ENCODE measurements around the gene ITGA11. TPM values are rescaled to one million over a fixed set of nuclear protein-coding genes. Genes with fewer than 3 reads are reported as not detected.
A peak's percentile ranks its signal among the peaks of the same experiment; 100 is the strongest.

ITGA11 gene
- total and polyA plus RNA-seq, 2 of the 13 experiments (the other 11 are each of a cell fraction or from before 2014, with no cell fraction given), result not detected

DNA sequence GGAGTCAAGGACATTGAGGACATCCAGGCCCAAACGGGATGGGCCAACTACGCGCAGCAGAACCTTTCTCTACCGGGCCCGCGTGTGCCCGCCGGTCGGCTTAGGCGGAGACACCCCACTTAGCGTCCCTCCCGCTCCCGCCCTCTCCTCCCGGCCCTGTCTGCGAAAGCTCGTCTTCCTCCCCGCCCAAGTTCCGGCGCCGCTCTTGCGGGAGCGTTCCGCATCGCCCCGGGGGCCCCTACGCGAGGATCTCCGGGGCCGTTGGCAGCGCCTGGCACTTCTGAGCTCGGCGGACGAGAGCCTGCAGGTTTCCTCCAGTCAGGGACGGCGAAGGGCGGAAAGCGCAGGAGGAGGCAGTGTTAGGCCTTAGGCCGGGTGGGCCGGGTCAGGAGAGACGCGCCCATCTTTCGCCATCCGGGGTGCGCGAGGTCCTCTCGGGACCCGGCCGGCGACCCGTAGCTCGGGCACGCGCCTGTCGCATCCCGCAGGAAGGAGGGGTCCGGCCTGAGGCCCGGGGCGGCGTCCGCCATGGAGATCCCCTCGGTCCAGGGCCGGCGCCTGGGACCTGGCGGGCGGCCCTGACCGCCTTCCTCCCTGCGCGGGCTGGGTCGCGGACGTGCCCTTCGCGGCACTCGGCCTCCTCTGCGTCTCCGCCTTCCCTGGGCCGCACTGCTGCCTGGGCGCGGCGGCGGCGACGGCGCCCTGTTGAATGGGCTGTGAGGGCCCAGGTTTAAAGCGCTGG is 154.2 kb downstream of the ITGA11 start, which contains the start of gene FEM1B (continued):
- peak; percentile 73; the same call in 1 of the 2 replicates for TF ChIP-seq ZNF124 (CRISPR knock-in tag; IDR thresholded peaks at IDR 0.05)
- peak; percentile 45 for TF ChIP-seq ETV6 (CRISPR knock-in tag; conservative IDR thresholded peaks at IDR 0.05)
- no peak for TF ChIP-seq ZNF850 (CRISPR knock-in tag; conservative IDR thresholded peaks at IDR 0.05)
- peak; percentile 92 for TF ChIP-seq GATAD1 (CRISPR knock-in tag; IDR thresholded peaks at IDR 0.05)
- TF ChIP-seq ZNF432 (CRISPR knock-in tag; IDR thresholded peaks at IDR 0.05; ENCODE audit: borderline replicate concordance), result no peak
- 0 out of 2 replicates have a peak, but pooled peaks have one; percentile 50 for TF ChIP-seq ZNF296 (CRISPR knock-in tag; conservative IDR thresholded peaks at IDR 0.05)
- TF ChIP-seq ELF3 (CRISPR knock-in tag; IDR thresholded peaks at IDR 0.05), result peak; percentile 20; the same call in 1 of the 2 replicates
- peak; percentile 60; the same call in 1 of the 2 replicates for TF ChIP-seq ZNF607 (CRISPR knock-in tag; IDR thresholded peaks at IDR 0.05; ENCODE audit: borderline replicate concordance)
- peak; percentile 87 for TF ChIP-seq ZFP37 (CRISPR knock-in tag; IDR thresholded peaks at IDR 0.05; ENCODE audit: borderline replicate concordance)
- no peak for TF ChIP-seq SIX1 (CRISPR knock-in tag; IDR thresholded peaks at IDR 0.05; ENCODE audit: borderline replicate concordance)
- TF ChIP-seq HHEX (CRISPR knock-in tag; IDR thresholded peaks at IDR 0.05), result no peak
- TF ChIP-seq, protein P1, sequence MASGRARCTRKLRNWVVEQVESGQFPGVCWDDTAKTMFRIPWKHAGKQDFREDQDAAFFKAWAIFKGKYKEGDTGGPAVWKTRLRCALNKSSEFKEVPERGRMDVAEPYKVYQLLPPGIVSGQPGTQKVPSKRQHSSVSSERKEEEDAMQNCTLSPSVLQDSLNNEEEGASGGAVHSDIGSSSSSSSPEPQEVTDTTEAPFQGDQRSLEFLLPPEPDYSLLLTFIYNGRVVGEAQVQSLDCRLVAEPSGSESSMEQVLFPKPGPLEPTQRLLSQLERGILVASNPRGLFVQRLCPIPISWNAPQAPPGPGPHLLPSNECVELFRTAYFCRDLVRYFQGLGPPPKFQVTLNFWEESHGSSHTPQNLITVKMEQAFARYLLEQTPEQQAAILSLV (CRISPR knock-in tag; IDR thresholded peaks at IDR 0.05; ENCODE audit: borderline replicate concordance), result peak; percentile 81; the same call in 1 of the 2 replicates
- TF ChIP-seq ZNF678 (CRISPR knock-in tag; IDR thresholded peaks at IDR 0.05), result no peak
- TF ChIP-seq, protein P2, sequence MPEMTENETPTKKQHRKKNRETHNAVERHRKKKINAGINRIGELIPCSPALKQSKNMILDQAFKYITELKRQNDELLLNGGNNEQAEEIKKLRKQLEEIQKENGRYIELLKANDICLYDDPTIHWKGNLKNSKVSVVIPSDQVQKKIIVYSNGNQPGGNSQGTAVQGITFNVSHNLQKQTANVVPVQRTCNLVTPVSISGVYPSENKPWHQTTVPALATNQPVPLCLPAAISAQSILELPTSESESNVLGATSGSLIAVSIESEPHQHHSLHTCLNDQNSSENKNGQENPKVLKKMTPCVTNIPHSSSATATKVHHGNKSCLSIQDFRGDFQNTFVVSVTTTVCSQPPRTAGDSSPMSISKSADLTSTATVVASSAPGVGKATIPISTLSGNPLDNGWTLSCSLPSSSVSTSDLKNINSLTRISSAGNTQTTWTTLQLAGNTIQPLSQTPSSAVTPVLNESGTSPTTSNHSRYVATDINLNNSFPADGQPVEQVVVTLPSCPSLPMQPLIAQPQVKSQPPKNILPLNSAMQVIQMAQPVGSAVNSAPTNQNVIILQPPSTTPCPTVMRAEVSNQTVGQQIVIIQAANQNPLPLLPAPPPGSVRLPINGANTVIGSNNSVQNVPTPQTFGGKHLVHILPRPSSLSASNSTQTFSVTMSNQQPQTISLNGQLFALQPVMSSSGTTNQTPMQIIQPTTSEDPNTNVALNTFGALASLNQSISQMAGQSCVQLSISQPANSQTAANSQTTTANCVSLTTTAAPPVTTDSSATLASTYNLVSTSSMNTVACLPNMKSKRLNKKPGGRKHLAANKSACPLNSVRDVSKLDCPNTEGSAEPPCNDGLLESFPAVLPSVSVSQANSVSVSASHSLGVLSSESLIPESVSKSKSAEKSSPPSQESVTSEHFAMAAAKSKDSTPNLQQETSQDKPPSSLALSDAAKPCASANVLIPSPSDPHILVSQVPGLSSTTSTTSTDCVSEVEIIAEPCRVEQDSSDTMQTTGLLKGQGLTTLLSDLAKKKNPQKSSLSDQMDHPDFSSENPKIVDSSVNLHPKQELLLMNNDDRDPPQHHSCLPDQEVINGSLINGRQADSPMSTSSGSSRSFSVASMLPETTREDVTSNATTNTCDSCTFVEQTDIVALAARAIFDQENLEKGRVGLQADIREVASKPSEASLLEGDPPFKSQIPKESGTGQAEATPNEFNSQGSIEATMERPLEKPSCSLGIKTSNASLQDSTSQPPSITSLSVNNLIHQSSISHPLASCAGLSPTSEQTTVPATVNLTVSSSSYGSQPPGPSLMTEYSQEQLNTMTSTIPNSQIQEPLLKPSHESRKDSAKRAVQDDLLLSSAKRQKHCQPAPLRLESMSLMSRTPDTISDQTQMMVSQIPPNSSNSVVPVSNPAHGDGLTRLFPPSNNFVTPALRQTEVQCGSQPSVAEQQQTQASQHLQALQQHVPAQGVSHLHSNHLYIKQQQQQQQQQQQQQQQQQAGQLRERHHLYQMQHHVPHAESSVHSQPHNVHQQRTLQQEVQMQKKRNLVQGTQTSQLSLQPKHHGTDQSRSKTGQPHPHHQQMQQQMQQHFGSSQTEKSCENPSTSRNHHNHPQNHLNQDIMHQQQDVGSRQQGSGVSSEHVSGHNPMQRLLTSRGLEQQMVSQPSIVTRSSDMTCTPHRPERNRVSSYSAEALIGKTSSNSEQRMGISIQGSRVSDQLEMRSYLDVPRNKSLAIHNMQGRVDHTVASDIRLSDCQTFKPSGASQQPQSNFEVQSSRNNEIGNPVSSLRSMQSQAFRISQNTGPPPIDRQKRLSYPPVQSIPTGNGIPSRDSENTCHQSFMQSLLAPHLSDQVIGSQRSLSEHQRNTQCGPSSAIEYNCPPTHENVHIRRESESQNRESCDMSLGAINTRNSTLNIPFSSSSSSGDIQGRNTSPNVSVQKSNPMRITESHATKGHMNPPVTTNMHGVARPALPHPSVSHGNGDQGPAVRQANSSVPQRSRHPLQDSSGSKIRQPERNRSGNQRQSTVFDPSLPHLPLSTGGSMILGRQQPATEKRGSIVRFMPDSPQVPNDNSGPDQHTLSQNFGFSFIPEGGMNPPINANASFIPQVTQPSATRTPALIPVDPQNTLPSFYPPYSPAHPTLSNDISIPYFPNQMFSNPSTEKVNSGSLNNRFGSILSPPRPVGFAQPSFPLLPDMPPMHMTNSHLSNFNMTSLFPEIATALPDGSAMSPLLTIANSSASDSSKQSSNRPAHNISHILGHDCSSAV (CRISPR knock-in tag; IDR thresholded peaks at IDR 0.05; ENCODE audit: borderline replicate concordance), result no peak
- TF ChIP-seq KLF16 (CRISPR knock-in tag; IDR thresholded peaks at IDR 0.05), result peak in 1 of 2 experiments; percentile 71; a peak in 2 of 4 replicates
- TF ChIP-seq, protein P3, sequence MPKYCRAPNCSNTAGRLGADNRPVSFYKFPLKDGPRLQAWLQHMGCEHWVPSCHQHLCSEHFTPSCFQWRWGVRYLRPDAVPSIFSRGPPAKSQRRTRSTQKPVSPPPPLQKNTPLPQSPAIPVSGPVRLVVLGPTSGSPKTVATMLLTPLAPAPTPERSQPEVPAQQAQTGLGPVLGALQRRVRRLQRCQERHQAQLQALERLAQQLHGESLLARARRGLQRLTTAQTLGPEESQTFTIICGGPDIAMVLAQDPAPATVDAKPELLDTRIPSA (CRISPR knock-in tag; IDR thresholded peaks at IDR 0.05; ENCODE audit: borderline replicate concordance), result no peak
- TF ChIP-seq ZFP1 (CRISPR knock-in tag; IDR thresholded peaks at IDR 0.05), result peak; percentile 69
- TF ChIP-seq GTF3A (CRISPR knock-in tag; conservative IDR thresholded peaks at IDR 0.05), result no peak
